Forelimb muscle (tissue), 1 donor: ENCODE data around the gene MB. TPM values are rescaled to one million over a fixed set of nuclear protein-coding genes. Genes with fewer than 3 reads are reported as not detected.
"Not testable (repeated sequence)": the region's sequence is repeated elsewhere in the genome, so short reads cannot be mapped to it uniquely, and the experiment has no call there.

Source experiments
- DNase-seq: peaks from one replicate; pipeline ENCODE4 v3.0.0-alpha.2; 2013; ENCODE audit warnings: low read depth
- polyA plus RNA-seq: library from polyadenylated mRNA; unstranded; fragments of 120-200 nt; gene quantifications from one replicate; pipeline ENCODE4 v1.2.1, GENCODE V29; 2013; ENCODE audit not compliant: insufficient read length

Gene MB
- 403 TPM for polyA plus RNA-seq

DNA sequence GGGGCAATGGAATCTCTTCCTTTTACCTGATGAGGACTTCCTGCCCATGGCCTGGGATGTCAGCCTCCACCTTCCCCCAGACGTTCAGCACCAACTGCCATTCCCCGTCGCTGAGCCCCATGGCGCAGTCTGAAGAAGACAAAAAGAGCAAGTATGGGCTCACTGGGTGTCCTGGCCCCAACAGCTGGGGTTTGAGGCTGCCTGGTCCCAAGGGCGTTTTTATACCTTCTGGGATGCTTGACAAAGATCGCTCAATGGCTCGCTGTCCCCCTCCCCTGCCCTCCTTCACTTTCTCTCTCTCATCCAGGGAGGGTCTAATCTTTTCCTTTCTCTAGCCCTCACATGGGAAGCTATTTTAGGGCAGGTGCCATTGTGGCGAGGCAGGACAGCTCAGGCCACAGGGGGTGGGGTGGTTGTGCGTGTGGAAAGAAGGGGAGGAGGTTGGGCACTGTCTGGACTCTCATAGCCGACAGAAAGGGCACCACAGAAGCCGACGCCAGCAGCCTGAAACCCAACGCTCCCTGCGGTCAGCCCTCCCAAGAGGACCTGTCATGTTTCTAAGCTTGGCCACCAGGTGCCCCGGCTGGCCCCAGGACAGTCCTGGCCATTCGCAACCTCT is at the start of gene MB:
MB (minus strand) TSS at position 193 of the 619 bp plus-strand sequence; CDS start at position 121, 72 bp downstream.
- no peak for DNase-seq

DNA sequence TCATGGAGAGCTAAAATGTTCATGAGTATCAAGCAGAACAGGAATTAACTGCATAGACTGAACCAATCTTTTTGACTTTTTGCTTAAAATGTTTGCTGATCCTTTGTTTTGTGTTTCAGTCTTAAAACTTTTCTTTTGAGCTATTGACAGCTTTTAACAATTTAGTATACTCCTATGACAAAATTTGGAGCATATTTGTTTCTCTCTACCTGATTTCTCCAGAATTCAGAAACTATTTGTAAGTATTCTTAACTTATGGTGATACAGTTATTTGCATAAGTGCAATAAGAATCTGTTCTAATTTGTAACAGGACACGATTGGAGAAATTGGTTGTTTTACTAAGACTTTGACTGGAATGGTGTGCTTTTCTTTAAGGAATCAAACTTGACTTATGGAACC is 49.6 kb upstream of the MB start:
- not testable (repeated sequence) for DNase-seq

DNA sequence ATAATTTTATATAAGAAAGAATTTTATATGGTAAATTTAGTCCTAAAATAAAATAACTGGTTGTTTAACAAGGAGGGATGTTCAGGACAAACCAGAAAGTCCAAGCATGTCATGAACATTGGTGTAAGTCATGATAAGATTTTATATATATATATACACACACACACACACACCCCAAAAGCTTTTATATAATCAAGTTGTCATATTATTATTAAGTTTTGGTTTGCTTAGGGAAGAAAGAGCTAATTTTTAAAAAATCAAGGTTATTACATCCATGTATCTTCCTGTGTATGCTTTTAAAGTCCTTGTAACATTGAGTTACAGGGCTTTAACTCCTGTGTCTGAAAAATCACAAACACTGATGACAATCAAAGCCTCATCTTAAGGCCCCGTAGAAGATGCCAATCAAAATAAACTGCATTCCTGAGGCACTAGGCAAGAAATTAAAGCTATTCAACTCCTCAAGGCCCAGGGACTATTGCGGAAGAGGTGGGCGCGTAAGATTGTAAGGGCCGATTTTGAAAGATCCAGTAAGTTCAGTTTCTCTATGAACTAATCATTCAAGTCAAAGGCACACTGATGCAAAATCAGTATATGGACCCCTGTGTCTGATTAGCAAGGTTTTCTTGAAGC is 47.9 kb upstream of the MB start:
- DNase-seq: no peak

DNA sequence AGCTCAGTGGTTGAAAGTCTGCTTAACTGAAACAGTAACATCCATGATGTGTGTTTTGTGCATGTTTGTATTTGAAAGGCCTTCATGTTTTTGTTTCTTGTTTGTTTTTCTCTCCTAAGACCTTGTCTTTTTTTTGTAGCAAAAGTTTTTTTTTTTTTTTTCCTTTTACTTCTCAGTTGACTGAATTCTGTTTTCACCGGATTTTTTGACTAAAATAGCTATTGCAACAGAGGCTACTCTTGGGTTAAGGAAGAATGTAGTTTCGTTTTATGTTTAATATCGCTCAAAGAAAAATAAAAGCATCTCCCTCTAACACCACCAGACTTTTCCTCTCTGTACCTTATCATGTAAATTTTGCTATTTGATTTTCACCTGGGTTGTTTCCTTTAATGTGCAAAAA is 46.2 kb upstream of the MB start:
- no peak for DNase-seq

DNA sequence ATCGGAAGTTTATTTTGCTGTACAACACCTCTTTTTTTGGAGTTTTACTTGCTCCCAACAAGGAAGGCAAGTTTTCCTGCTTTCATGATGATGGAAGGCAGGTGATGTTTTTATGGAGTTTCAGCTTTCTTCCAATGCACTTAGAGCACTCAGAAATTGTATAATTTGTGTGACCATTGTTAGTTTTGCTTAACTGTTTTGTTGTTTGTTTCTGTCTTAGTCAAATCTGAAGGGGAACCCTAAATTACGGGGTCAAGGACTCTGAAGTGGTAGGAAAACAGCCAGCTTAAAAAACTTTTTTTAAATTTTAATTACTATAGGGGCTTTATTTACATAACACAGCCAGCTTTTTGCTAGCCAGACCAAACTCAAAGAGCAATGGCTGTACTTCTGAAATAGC is 45.8 kb upstream of the MB start:
- DNase-seq: no peak

DNA sequence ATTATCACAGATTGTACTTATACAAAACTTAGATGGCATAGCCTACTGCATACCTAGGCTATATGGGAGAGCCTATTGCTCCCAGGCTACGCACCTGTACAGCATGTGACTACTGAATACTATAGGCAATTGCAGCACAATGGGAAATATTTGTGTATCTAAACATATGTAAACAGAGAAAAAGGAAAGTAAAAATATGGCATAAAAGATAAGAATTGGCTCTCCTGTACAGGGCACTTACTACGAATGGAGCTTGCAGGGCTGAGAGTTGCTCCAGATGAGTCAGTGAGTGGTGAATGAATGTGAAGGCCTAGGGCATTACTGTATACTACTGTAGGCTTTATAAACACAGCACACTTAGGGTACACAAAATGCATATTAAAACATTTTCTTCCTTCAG is 44.3 kb upstream of the MB start:
- DNase-seq: no peak

DNA sequence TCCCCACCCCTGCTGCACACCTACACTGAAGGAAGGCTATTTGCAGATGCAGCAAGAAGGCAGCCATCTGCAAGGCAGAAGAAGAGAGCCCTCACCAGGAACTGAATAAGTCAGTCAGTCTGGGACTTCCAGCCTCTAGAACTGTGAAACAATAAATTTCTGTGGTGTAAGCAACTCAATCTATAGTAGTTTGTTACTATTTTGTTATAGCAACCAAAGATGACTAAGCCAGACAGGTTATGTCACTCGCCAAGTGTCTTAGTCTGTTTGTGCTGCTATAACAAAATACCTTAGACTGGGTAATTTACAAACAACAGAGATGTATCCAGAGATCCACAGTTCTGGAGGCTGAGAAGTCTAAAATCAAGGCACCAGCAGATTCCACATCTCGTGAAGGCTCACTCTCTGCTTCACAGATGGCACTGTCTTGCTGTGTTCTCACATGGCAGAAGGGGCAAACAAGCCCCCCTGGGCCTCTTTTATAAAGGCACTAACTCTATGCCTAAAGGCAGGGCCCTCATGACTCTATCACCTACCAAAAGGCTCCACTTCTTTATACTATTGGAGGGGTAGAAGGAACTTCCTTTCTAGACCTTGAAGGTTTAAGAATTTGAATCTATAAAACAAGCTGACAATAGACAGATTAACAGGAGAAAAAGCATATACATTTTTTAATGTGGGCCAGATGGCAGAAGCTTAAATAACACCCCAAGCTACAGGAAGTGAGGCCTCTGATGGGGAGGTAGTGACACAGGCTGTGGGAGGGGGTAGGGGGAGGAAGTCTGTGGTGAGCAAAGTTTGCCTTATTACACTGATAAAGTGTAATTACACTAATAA is 43.4 kb upstream of the MB start:
- DNase-seq: no peak

DNA sequence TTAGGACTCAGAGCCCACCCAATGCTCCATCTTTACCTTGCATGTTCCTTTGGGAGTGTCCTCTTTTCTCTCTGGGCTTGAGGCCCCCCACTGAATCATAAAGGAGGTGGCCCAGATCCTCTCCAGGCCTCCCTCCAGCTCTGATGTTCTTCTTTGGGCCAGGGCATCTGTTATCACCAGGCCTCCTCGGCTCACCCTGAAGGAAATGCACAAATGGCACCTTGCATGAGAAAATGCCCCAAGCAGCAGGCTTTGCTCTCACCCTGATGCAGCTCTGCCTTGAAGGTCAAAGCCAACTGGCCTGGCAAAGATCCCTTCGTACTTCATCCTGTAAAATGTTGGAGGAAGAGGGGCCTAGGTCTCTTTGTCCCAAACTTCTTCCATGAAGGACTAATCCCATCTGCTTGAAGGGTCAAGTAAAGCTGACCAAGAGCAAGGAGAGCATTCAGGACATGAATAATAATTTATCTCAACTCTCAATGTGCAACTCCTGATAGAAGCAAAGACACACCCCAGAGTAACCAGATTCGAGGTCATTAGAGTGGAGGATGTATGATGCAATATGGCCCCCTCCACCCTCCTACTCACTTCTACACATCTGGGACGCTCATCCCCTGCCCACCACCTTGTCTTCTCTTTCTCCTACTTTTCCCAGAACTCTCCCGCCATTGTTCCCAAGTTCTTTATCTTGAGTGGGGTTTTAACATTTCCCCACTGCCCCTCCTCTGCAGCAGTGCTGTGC is 40.6 kb upstream of the MB start:
- no peak for DNase-seq

DNA sequence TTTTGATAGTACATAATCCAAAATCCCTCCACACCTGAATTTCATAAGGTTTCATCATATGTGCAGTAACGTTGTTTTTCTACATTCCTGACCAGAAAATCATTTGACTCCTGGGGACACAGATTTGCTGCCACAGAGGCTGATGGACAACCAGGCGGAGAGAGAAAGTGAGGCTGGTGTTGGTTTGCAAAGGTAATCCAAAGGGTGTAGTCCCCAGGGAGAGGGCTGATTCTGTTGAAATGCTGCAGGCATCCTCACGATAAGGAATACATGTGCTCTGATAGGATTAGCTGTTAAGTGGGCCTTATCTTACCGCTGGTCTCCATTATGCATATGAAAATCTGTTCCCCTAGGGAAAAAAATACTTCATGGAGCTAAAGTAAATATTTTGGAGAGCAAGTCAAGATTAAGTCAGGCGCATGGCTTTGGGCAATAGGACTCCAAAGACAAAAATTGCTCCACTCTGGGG is 39.2 kb upstream of the MB start:
- DNase-seq: no peak

DNA sequence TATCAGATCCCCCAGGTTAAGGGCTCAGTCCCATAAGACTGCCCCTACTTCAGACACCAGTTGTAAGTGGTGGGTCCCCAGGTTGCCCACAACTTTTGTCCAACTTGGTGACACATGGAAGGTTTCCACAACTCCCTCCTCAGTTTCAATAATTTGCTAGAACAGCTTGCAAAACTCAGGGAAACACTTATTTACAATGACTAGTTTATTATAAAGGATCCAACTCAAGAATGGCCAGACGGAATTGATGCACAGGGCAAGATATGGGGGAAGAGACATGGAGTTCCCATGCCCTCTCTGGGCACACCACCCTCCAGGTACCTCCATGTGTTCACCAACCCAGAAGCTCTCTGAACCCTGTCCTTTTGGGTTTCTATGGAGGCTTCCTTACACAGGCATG is 36.7 kb upstream of the MB start:
- no peak for DNase-seq

DNA sequence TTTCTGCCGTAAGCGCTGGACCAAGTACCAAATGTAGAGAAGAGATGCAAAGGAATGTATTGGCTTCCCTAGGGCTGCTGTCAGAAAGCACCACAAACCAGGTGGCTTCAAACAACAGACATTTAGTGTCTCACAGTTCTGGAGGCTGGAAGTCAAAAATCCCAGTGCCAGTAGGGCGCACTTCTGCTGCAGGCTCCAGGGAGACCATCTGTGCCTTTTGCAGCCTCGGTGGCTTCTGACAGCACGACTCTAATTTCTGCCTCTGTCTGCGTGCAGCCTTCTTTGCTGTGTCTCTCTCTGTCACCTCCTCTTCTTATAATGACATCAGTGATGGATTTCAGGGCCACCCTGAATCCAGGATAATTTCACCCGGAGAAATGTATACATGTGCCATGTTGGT is 34.0 kb upstream of the MB start:
- no peak for DNase-seq

DNA sequence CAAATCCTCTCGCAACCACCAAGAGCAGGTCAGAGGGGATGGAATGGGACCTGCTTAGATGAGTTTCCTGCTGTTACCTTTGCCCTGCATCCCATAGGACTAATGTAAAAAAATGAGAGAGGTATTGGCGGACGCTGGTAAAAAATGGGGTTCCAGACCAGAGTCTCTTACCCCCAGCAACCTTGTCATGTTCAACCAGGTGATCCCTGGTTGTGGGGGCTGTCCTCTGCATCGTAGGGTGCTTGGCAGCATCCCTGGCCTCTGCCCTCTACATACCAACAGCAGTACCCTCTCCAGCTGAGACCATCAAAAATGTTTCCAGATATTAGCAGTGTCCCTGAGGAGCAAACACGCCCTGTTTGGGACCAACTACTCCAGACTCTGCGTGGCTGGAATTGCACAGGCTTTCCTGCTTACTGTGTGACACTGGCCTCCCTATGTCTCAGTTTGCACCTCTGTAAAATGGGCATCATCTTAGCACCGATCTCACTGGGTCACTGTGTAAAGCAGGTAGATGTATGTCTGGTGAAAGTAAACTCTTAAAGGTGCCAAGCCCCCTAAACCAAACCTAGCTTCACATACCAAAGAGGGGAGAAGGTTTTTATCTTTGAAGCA is 32.6 kb upstream of the MB start:
- no peak for DNase-seq

DNA sequence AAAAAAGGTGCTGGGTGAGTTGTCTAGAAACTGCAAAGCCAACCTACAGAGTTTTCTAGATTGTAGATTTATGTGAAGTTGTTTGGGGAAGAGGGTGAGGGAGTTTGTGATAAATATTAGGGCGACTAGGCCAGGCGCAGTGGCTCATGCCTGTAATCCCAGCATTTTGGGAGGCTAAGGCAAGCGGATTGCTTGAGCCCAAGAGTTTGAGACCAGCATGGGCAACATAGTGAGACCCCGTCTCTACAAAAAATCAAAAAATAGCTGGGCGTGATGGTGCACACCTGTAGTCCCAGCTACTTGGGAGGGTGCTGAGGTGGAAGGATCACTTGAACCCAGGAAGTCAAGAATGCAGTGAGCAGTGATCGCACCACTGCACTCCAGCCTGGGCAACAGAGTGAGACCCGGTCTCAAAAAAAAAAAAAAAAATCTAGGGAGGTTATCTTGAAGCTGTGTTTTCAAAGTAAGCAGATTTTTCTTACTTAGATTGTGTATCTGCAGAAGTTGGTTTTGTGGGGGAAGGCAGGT is 32.0 kb upstream of the MB start:
- DNase-seq: no peak

DNA sequence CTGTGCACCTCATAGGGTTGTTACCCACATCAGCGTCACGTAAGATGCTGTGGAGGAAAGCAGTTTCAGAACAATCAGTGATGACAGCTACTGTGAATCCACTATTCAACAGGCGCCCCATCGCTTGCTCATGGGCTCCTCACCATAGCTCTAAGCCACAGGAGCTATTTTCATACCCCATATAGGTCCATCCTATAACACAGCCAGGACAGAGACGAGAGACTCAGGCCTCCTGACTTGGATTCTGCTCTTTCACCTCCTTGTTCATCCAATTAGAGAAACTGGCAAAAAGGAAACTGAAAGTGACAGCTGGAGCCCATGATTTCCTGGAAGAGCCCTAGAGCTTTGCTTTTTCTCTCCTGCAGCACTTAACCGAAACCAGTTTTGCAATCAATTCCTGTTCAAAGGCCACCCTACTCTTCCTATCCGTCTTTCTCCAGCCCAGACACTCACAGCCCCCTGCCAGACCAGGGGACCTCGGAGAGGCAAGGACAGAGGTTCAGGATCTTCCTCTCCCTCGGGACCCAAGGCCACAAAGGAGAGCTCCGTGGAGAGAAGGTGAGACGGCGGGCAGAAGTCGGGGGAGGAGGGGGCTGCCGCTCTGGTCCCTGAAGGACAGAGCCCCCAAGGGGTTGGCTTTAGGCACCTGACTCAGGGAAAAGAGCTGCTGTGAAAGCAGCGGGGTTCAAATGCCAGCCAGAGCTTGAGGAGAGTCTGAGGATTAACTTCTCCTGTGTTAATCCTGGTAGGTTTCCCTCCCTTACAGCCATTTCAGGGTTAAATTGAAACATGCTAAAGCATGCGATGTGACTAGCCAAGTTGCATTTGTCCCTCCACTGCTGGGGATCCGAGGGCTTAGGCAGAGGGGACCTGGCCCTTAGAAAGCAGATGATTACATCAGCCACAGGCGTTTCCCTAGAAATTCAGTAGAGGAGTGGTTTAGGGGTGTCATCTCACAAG is 31.2 kb upstream of the MB start, which contains the start of gene APOL6:
APOL6 (plus strand) TSS at position 381 of the 960 bp plus-strand sequence. CDS start 7,980 bp downstream, outside the sequence.
- DNase-seq: peak; percentile 64

DNA sequence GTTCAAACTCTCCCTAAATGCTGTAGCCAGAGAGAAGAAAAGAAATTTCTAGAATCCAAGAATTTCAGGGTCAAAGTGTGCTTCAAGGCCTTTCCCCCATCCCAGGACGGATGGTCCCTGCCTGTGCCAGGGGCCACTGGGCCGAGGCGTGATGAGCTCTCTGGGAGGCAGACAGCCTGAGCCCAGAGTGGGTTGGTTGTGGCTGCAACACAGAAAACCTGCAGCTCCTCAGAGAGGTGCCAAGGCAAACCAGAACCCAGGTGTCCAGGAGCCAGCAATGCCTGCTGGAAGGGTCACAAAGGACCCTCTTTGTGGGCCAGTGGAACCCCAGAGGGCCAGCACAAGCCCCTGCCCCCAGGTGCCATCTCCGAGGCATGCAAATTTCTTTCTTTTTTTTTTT is 28.5 kb upstream of the MB start:
- DNase-seq: no peak

DNA sequence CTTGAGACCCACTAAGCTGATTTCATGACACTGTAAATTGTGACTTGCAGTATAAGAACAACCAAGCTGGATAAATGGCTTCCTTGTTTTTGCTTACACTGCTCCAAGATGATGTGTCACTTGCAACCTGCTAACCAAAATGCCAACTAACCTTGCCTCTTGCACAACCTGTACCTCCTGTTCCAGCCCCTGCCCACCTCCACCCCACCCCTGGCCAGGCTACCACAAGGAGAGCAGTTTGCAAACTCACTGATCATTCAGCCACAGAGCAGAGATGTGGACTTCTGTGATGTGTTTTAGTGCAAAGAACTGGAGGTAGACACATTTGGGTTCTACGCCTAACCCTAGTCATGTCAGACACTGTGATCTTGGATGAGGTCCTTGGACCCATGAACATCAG is 26.9 kb upstream of the MB start:
- no peak for DNase-seq

DNA sequence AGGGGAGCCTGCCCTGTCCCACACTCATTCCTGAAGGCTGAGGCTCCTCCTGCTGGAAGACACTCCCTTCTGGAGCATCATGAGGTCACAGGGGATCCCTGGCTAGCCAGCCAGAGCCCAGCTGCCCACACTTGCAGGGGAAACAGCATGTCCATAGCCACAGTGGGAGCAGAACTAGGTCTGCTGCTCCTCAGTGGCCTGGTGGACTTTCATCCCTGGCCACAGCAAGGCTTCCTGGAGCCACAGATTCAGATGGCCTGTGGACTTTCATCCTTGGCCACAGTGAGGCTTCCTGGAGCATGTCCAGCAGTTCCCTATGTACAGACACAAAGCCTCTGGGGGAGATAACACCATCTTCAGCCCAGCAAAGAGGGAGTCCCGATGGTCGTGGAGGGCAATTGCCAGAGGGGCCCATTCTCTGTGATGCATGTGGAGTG is 25.2 kb upstream of the MB start:
- no peak for DNase-seq

DNA sequence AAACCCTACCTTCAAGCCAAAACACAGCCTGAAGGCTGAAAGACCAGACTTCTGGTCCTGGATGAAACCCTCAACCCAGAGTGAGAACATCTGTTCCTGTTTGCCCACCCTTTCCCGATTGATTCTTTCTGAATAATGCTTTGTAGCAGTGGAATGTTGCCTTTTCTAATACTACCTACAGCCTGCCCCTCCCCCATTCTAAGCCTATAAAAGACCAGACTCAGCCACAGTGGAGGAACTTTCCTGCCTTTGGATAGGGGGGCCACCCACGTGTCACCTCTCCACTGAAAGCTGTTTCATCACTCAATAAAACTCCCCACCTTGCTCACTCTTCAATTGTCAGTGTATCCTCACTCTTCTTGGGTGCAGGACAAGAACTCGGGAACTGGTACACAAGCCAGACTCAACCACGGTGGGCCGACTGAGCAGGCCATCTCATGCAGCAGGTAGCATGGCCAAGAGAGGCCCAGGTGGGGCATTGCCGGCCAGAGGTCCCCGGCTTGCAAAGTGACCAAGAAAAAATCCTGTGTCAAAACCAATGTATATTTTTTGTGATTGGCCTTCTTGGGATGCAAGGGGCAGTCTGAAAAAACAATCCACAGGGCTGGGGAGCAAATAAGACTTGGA is 24.5 kb upstream of the MB start:
- DNase-seq: no peak

DNA sequence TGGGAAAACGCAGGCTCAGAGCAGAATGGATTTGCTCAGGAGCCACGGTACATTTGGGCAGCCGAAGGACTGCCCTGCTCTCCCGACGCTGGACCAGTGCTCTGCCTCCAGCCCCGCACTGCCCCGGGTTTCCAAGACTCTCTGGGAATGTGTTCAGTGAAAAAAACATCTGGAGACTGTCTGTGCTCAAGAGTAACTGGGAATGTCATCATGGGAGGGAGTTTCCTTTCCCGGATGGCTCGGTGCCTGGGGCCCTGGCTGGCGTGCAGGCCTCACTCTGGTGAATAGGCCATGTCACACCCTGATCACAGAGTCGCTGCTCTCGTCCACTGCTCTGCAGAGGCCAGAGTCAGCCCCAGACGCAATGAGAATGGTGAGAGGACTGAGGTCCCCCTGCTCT is 21.3 kb upstream of the MB start:
- DNase-seq: no peak

DNA sequence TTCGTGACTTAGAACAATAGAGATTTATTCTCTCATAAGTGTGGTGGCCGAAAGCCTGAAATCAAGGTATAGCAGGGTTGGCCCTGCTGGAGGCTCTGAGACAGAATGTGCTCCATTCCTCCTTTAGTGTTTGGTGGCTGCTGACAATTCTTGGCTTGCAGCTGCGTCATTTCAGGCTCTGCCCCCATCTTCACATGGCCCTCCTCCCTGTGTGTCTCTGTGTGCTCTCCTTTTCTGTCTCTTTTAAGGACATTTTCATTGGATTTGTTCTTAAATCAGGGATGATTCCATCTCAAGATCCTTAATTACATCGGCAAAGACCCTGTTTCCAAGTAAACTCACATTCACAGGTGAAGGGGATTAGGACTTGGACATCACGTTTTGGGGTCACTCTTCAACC is 20.9 kb upstream of the MB start:
- no peak for DNase-seq
